H4 (cell line): ENCODE data around the gene HSPA6. TPM values are rescaled to one million over a fixed set of nuclear protein-coding genes. Genes with fewer than 3 reads are reported as not detected.
"Not testable (repeated sequence)": the region's sequence is repeated elsewhere in the genome, so short reads cannot be mapped to it uniquely, and the experiment has no call there.

Experiments used
- DNase-seq: peaks from one replicate; pipeline ENCODE4 v3.0.0-alpha.2; 2015; ENCODE audit warnings: low spot score
- total RNA-seq: library from RNA; depleted of rRNA; stranded (reverse); fragments of >200 nt; shearing (Covaris generic); gene quantifications from 2 replicates; pipeline ENCODE4 v1.2.3, GENCODE V29; 2014; rRNA removed

Gene HSPA6
- total RNA-seq, 1 experiment from 2014 or later, result 0.15 TPM

- not testable (repeated sequence) for DNase-seq
Observed at GRCh38 chr1:161560960-161561715, 36.8 kb downstream of the HSPA6 start.

- DNase-seq, result not testable (repeated sequence)
Observed at GRCh38 chr1:161562441-161562840, 38.1 kb downstream of the HSPA6 start.

GRCh38 chr1:161563522-161563921 is 39.2 kb downstream of the HSPA6 start:
- DNase-seq, result not testable (repeated sequence)

GRCh38 chr1:161566602-161566960 is 42.2 kb downstream of the HSPA6 start:
- not testable (repeated sequence) for DNase-seq

GRCh38 chr1:161571703-161572102 is 47.4 kb downstream of the HSPA6 start:
- not testable (repeated sequence) for DNase-seq

Other genes with a start within 250 kb of the HSPA6 start
- gene MPZ, start 214.6 kb upstream of the HSPA6 start, total RNA-seq, result 0.27 and 0.39 TPM in 2 replicates
- 33.2 and 42.6 TPM in 2 replicates for gene SDHC, start 210.2 kb upstream of the HSPA6 start, total RNA-seq
- not detected in 2 replicates for gene CFAP126, start 156.7 kb upstream of the HSPA6 start, total RNA-seq
- gene FCGR2A, start 19.1 kb upstream of the HSPA6 start, total RNA-seq, result 10.1 and 11.0 TPM in 2 replicates
- not detected in 2 replicates for gene FCGR3A, start 25.3 kb downstream of the HSPA6 start, total RNA-seq
- gene FCGR3B, start 106.6 kb downstream of the HSPA6 start, total RNA-seq, result not detected in 2 replicates
- not detected in 2 replicates for gene FCGR2B, start 138.6 kb downstream of the HSPA6 start, total RNA-seq
- not detected in 2 replicates for gene FCRLA, start 182.7 kb downstream of the HSPA6 start, total RNA-seq
- gene FCRLB, start 197.0 kb downstream of the HSPA6 start, total RNA-seq, result 0.45 and 0.51 TPM in 2 replicates
- gene DUSP12, start 225.2 kb downstream of the HSPA6 start, total RNA-seq, result 42.5 and 44.2 TPM in 2 replicates
- gene ATF6, start 241.8 kb downstream of the HSPA6 start, total RNA-seq, result 27.1 and 28.8 TPM in 2 replicates